Measurements from ENCODE around the gene FSTL4. TPM values are rescaled to one million over a fixed set of nuclear protein-coding genes. Genes with fewer than 3 reads are reported as not detected.

The FSTL4 gene
- total RNA-seq, 1 experiment from 2014 or later, result not detected

- CTCF ChIA-PET, result no interaction called here
- no peak for DNase-seq
- intact Hi-C loops (cut with micrococcal nuclease; ENCODE audit: unreplicated experiment), result no loop called here
- Mint-ChIP-seq H3K4me3 (ENCODE audit: low read depth, unreplicated experiment) (no peak overlapping the region), H3K27me3 (ENCODE audit: unreplicated experiment) (peaks cover 77% of the 10 kb centered on the region), H3K27ac (ENCODE audit: unreplicated experiment) (no peak overlapping the region), H3K4me1 (ENCODE audit: low read depth, unreplicated experiment) (no peaks in the 10 kb centered on the region), H3K36me3 (ENCODE audit: insufficient read depth, unreplicated experiment) (no peaks in the 10 kb centered on the region), H3K9me3 (ENCODE audit: low read depth, unreplicated experiment) (no peaks in the 10 kb centered on the region)
- no TSS peak for BruUV-seq (replicated peaks)
- TF ChIP-seq, protein P1, sequence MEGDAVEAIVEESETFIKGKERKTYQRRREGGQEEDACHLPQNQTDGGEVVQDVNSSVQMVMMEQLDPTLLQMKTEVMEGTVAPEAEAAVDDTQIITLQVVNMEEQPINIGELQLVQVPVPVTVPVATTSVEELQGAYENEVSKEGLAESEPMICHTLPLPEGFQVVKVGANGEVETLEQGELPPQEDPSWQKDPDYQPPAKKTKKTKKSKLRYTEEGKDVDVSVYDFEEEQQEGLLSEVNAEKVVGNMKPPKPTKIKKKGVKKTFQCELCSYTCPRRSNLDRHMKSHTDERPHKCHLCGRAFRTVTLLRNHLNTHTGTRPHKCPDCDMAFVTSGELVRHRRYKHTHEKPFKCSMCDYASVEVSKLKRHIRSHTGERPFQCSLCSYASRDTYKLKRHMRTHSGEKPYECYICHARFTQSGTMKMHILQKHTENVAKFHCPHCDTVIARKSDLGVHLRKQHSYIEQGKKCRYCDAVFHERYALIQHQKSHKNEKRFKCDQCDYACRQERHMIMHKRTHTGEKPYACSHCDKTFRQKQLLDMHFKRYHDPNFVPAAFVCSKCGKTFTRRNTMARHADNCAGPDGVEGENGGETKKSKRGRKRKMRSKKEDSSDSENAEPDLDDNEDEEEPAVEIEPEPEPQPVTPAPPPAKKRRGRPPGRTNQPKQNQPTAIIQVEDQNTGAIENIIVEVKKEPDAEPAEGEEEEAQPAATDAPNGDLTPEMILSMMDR (IDR thresholded peaks at IDR 0.05; ENCODE audit: unreplicated experiment), result no peak
These were observed 196.4 kb downstream of the FSTL4 start for GRCh38 chr5:133415906-133416305.

- H3K27ac Mint-ChIP-seq (ENCODE audit: unreplicated experiment), result no peak overlapping the region
- no peaks in the 10 kb centered on the region for H3K9me3 Mint-ChIP-seq (ENCODE audit: low read depth, unreplicated experiment)
- CTCF ChIA-PET, result no interaction called here
- intact Hi-C loops (cut with micrococcal nuclease; ENCODE audit: unreplicated experiment), result no loop called here
- TF ChIP-seq, protein P1 (IDR thresholded peaks at IDR 0.05; ENCODE audit: unreplicated experiment), result no peak
- no TSS peak for BruUV-seq (replicated peaks)
- peaks cover 80% of the 10 kb centered on the region for H3K27me3 Mint-ChIP-seq (ENCODE audit: unreplicated experiment)
- no peak overlapping the region for H3K4me3 Mint-ChIP-seq (ENCODE audit: low read depth, unreplicated experiment)
- H3K36me3 Mint-ChIP-seq (ENCODE audit: insufficient read depth, unreplicated experiment), result no peaks in the 10 kb centered on the region
- no peak for DNase-seq
- H3K4me1 Mint-ChIP-seq (ENCODE audit: low read depth, unreplicated experiment), result no peaks in the 10 kb centered on the region
These were observed 196.8 kb downstream of the FSTL4 start for GRCh38 chr5:133415506-133415905.

DNA sequence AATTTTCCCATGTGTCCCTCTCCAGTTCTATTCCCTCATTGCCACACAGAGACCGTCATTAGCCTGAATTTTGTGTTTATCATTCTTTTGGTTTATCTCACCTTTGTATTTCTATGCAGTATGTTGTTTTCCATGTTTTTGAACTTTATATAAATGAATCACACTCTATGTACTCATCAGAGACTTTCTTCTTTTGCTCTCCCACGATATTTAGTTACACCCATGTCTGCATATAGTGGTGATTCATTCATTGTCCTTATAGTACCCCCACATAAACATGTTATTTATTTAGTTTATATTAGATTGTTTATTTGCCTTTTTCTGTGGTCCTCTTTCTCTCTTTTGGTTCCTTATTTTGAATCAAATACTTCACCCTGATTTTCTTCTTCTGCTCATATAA lies 199.7 kb downstream of the FSTL4 start:
- CTCF ChIA-PET, result no interaction called here
- TF ChIP-seq, protein P1 (IDR thresholded peaks at IDR 0.05; ENCODE audit: unreplicated experiment), result no peak
- Mint-ChIP-seq H3K4me3 (ENCODE audit: low read depth, unreplicated experiment) (no peak overlapping the region), H3K36me3 (ENCODE audit: insufficient read depth, unreplicated experiment) (no peaks in the 10 kb centered on the region), H3K27ac (ENCODE audit: unreplicated experiment) (no peak overlapping the region), H3K27me3 (ENCODE audit: unreplicated experiment) (peaks cover 100% of the 10 kb centered on the region), H3K9me3 (ENCODE audit: low read depth, unreplicated experiment) (no peaks in the 10 kb centered on the region), H3K4me1 (ENCODE audit: low read depth, unreplicated experiment) (no peaks in the 10 kb centered on the region)
- BruUV-seq (replicated peaks), result no TSS peak
- DNase-seq, result no peak
- intact Hi-C loops (cut with micrococcal nuclease; ENCODE audit: unreplicated experiment), result no loop called here

GRCh38 chr5:133410335-133410828 lies 202.0 kb downstream of the FSTL4 start:
- DNase-seq, result no peak
- Mint-ChIP-seq H3K36me3 (ENCODE audit: insufficient read depth, unreplicated experiment) (no peaks in the 10 kb centered on the region), H3K27me3 (ENCODE audit: unreplicated experiment) (peaks cover 84% of the 10 kb centered on the region), H3K9me3 (ENCODE audit: low read depth, unreplicated experiment) (no peaks in the 10 kb centered on the region), H3K27ac (ENCODE audit: unreplicated experiment) (no peak overlapping the region), H3K4me1 (ENCODE audit: low read depth, unreplicated experiment) (no peaks in the 10 kb centered on the region), H3K4me3 (ENCODE audit: low read depth, unreplicated experiment) (no peak overlapping the region)
- CTCF ChIA-PET, result interaction anchor here (0.6 to 1.0 kb wide), 2 partner anchors 13 to 1213 kb away, joined by 3 to 4 read pairs; no protein-coding TSS in a partner anchor
- TF ChIP-seq, protein P1 (IDR thresholded peaks at IDR 0.05; ENCODE audit: unreplicated experiment), result no peak
- BruUV-seq (replicated peaks), result no TSS peak
- intact Hi-C loops (cut with micrococcal nuclease; ENCODE audit: unreplicated experiment), result no loop called here
